H9 (cell line): ENCODE data around the gene STPG1. TPM values are rescaled to one million over a fixed set of nuclear protein-coding genes. Genes with fewer than 3 reads are reported as not detected.

ENCODE experiments used
- DNase-seq: peaks from one replicate; pipeline ENCODE4 v3.0.0-alpha.2; 2017
- H2AFZ ChIP-seq: one replicate; pipeline ENCODE4 v1.6.1; 2013; ENCODE audit warnings: mild to moderate bottlenecking, low read length, control low read depth, moderate library complexity
- H2AK5ac ChIP-seq: 2 replicates; pipeline ENCODE4 v1.6.1; 2013; ENCODE audit warnings: low read length, control low read depth, mixed read lengths; ENCODE audit not compliant: insufficient read length
- H2BK120ac ChIP-seq: one replicate; pipeline ENCODE4 v1.6.1; 2013; ENCODE audit warnings: low read depth, mild to moderate bottlenecking, low read length, control low read depth, inconsistent platforms; ENCODE audit not compliant: poor library complexity, severe bottlenecking
- H2BK12ac ChIP-seq: 2 replicates; pipeline ENCODE4 v1.6.1; 2013; ENCODE audit warnings: low read length, control low read depth, mixed read lengths, low read depth; ENCODE audit not compliant: insufficient read length
- H2BK15ac ChIP-seq: 2 replicates; pipeline ENCODE4 v1.6.1; 2013; ENCODE audit warnings: low read depth, low read length, control low read depth
- H2BK20ac ChIP-seq: one replicate; pipeline ENCODE4 v1.6.1; 2013; ENCODE audit warnings: low read depth, mild to moderate bottlenecking, low read length, control low read depth, inconsistent platforms; ENCODE audit not compliant: poor library complexity, severe bottlenecking
- H2BK5ac ChIP-seq: 2 replicates; pipeline ENCODE4 v1.6.1; 2013; ENCODE audit warnings: low read length, control low read depth, mixed read lengths; ENCODE audit not compliant: insufficient read length
- H3K14ac ChIP-seq: 2 replicates; pipeline ENCODE4 v1.6.1; 2013; ENCODE audit warnings: low read length, control low read depth; ENCODE audit not compliant: insufficient read depth
- H3K18ac ChIP-seq: 2 replicates; pipeline ENCODE4 v1.6.1; 2013; ENCODE audit warnings: low read depth, mild to moderate bottlenecking, mixed read lengths, low read length, control low read depth; ENCODE audit not compliant: insufficient read length
- H3K23ac ChIP-seq: 2 replicates; pipeline ENCODE4 v1.6.1; 2013; ENCODE audit warnings: low read length, control low read depth, mixed read lengths, low read depth; ENCODE audit not compliant: insufficient read length
- H3K23me2 ChIP-seq: 2 replicates; pipeline ENCODE4 v1.6.1; 2013; ENCODE audit warnings: low read depth, mild to moderate bottlenecking, mixed read lengths, low read length, control low read depth; ENCODE audit not compliant: insufficient read length, poor library complexity, severe bottlenecking
- H3K27ac ChIP-seq: 2 replicates; pipeline ENCODE4 v1.5.1; 2013; ENCODE audit warnings: low read length, control low read depth, mixed read lengths, low read depth; ENCODE audit not compliant: insufficient read length
- H3K27me3 ChIP-seq: 2 replicates; pipeline ENCODE4 v1.6.1; 2013; ENCODE audit warnings: low read length, control low read depth, inconsistent platforms; ENCODE audit not compliant: insufficient read depth
- H3K4ac ChIP-seq: 2 replicates; pipeline ENCODE4 v1.6.1; 2013; ENCODE audit warnings: low read depth, mild to moderate bottlenecking, control low read depth, inconsistent platforms, low read length, moderate library complexity
- H3K4me1 ChIP-seq: 2 replicates; pipeline ENCODE4 v1.6.1; 2013; ENCODE audit warnings: low read length, control low read depth, inconsistent platforms; ENCODE audit not compliant: insufficient read depth
- H3K4me2 ChIP-seq: 2 replicates; pipeline ENCODE4 v1.6.1; 2013; ENCODE audit warnings: low read length, control low read depth, mixed read lengths; ENCODE audit not compliant: insufficient read length, insufficient read depth
- H3K56ac ChIP-seq: 2 replicates; pipeline ENCODE4 v1.6.1; 2013; ENCODE audit warnings: low read depth, mild to moderate bottlenecking, mixed read lengths, low read length, control low read depth; ENCODE audit not compliant: insufficient read length
- H3K79me1 ChIP-seq: 2 replicates; pipeline ENCODE4 v1.6.1; 2013; ENCODE audit warnings: low read depth, mild to moderate bottlenecking, moderate library complexity, low read length, control low read depth, inconsistent platforms; ENCODE audit not compliant: insufficient read depth, poor library complexity, severe bottlenecking
- H3K79me2 ChIP-seq: 2 replicates; pipeline ENCODE4 v1.6.1; 2013; ENCODE audit warnings: low read length, control low read depth, inconsistent platforms; ENCODE audit not compliant: insufficient read depth
- H3K9ac ChIP-seq: 2 replicates; pipeline ENCODE4 v1.6.1; 2013; ENCODE audit warnings: low read length, control low read depth, mixed read lengths; ENCODE audit not compliant: insufficient read length; ENCODE audit errors: extremely low read depth
- H3K9me3 ChIP-seq: one replicate; pipeline ENCODE4 v1.6.1; 2013; ENCODE audit warnings: low read depth, low read length, inconsistent platforms; ENCODE audit not compliant: control insufficient read depth
- H3T11ph ChIP-seq: one replicate; pipeline ENCODE4 v1.6.1; 2013; ENCODE audit warnings: mild to moderate bottlenecking, low read length, control low read depth, inconsistent platforms
- H4K20me1 ChIP-seq: one replicate; pipeline ENCODE4 v1.6.1; 2013; ENCODE audit not compliant: control insufficient read depth, insufficient read length, insufficient read depth
- H4K5ac ChIP-seq: 2 replicates; pipeline ENCODE4 v1.6.1; 2013; ENCODE audit warnings: low read depth, mild to moderate bottlenecking, mixed read lengths, low read length, control low read depth; ENCODE audit not compliant: insufficient read length
- H4K8ac ChIP-seq: replicated peaks from 2 replicates; pipeline ENCODE4 v1.6.1; 2013; ENCODE audit warnings: low read length, control low read depth, mixed read lengths, low read depth; ENCODE audit not compliant: insufficient read length
- H4K91ac ChIP-seq: 2 replicates; pipeline ENCODE4 v1.6.1; 2013; ENCODE audit warnings: low read depth, mild to moderate bottlenecking, moderate library complexity, mixed read lengths, low read length, control low read depth; ENCODE audit not compliant: insufficient read length
- H3K27ac Mint-ChIP-seq, 3 experiments: 2 replicates in 2 of 3; 3 replicates in 1 of 3; pipeline ENCODE4 v1.8.0; 2020 to 2021; ENCODE audit warnings: mixed read lengths in 3 of 3, mild to moderate bottlenecking in 1 of 3, moderate library complexity in 1 of 3
- H3K27me3 Mint-ChIP-seq: 2 replicates; pipeline ENCODE4 v1.8.0; 2021; ENCODE audit warnings: low read depth, mild to moderate bottlenecking, moderate library complexity, mixed read lengths
- H3K36me3 Mint-ChIP-seq, 3 experiments: 2 replicates in 2 of 3; 3 replicates in 1 of 3; pipeline ENCODE4 v1.8.0; 2020 to 2021; ENCODE audit warnings: low read depth in 3 of 3, mixed read lengths in 3 of 3; ENCODE audit not compliant: insufficient read depth in 1 of 3
- H3K4me1 Mint-ChIP-seq, 2 experiments: 2 replicates each; pipeline ENCODE4 v1.8.0; 2020; ENCODE audit warnings: mixed read lengths in 2 of 2
- H3K4me3 Mint-ChIP-seq, 2 experiments: 2 replicates in 1 of 2; 3 replicates in 1 of 2; pipeline ENCODE4 v1.8.0; 2020 to 2021; ENCODE audit warnings: mild to moderate bottlenecking in 2 of 2, mixed read lengths in 2 of 2, moderate library complexity in 1 of 2
- H3K9me3 Mint-ChIP-seq, 2 experiments: 2 replicates in 1 of 2; 3 replicates in 1 of 2; pipeline ENCODE4 v1.8.0; 2020; ENCODE audit warnings: mild to moderate bottlenecking in 2 of 2, mixed read lengths in 2 of 2, moderate library complexity in 1 of 2
- CTCF ChIP-seq: fragments of 200-600 bp; sonication (generic); conservative IDR thresholded peaks from 3 replicates; pipeline ENCODE4 v1.8.0; 2021; ENCODE audit warnings: antibody characterized with exemption, mild to moderate bottlenecking
- WGBS: extraction: QIAGEN DNeasy Blood & Tissue Kit; methylation state at CpG from one replicate; pipeline ENCODE4 v1.1.7; 2013; ENCODE audit warnings: missing lambda C conversion rate, low lambda C conversion rate, mixed read lengths; ENCODE audit not compliant: insufficient read length; ENCODE audit errors: extremely low coverage; 5-methylcytosine and 5-hydroxymethylcytosine counted together
- total RNA-seq: library from RNA; stranded (reverse); gene quantifications from 2 replicates; pipeline ENCODE4 v1.2.1, GENCODE V29; 2021

Gene STPG1
- total RNA-seq, 1 experiment from 2014 or later = 8.3 TPM

DNA sequence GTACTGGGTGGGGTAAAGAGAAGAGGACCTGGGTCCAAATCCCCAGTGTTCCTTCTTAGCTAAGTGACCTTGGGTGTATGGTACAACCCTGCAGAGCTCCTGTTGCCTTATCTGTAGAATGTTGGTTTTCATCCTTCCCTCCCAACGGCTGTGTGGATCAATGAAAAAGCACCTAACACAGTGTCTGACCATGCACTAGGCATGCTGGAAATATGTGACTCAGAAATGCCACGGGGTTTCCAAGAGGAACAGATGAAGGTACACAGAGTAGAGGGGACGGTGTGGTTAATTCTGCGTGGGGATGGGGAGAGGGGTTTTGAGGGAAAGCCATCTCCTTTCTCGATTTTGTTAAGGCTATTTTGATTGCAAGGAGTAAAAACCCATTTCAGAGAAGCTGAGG, 10.6 kb upstream of the STPG1 start:
- Histone ChIP-seq H2BK120ac (no peak overlapping the region), H3K4ac (no peak overlapping the region), H3K14ac (no peak overlapping the region), H3K18ac (no peak overlapping the region), H3K9ac (no peak overlapping the region), H4K8ac (no peak overlapping the region), H2BK20ac (no peak overlapping the region), H3K79me1 (no peaks in the 10 kb centered on the region), H3K56ac (no peak overlapping the region), H3K27ac (no peak overlapping the region), H2BK15ac (no peak overlapping the region), H3T11ph (no peak overlapping the region), H3K4me1 (no peaks in the 10 kb centered on the region; the same call in 1 of the 2 replicates), H3K79me2 (no peaks in the 10 kb centered on the region), H2BK5ac (no peak overlapping the region), H2AFZ (no peak overlapping the region), H2AK5ac (no peak overlapping the region), H3K27me3 (no peaks in the 10 kb centered on the region), H3K23ac (no peak overlapping the region), H3K23me2 (no peaks in the 10 kb centered on the region), H4K91ac (no peak overlapping the region), H4K20me1 (no peaks in the 10 kb centered on the region), H3K9me3 (no peaks in the 10 kb centered on the region), H2BK12ac (no peak overlapping the region), H4K5ac (no peak overlapping the region), H3K4me2 (no peak overlapping the region)
- Mint-ChIP-seq H3K27me3 (no peaks in the 10 kb centered on the region), H3K4me1 (peaks cover 7 to 13% of the 10 kb centered on the region in 2 experiments), H3K36me3 (peaks cover 3 to 4% (median 3%) of the 10 kb centered on the region in 3 experiments; a peak in 4 of 7 replicates), H3K9me3 (no peaks in the 10 kb centered on the region), H3K27ac (no peak overlapping the region), H3K4me3 (no peak overlapping the region)
- TF ChIP-seq CTCF = no peak
- no peak for DNase-seq
- WGBS = no CpG with 5 or more reads among the region's 5 CpGs
